ENCODE results near the gene UTP25.

DNA sequence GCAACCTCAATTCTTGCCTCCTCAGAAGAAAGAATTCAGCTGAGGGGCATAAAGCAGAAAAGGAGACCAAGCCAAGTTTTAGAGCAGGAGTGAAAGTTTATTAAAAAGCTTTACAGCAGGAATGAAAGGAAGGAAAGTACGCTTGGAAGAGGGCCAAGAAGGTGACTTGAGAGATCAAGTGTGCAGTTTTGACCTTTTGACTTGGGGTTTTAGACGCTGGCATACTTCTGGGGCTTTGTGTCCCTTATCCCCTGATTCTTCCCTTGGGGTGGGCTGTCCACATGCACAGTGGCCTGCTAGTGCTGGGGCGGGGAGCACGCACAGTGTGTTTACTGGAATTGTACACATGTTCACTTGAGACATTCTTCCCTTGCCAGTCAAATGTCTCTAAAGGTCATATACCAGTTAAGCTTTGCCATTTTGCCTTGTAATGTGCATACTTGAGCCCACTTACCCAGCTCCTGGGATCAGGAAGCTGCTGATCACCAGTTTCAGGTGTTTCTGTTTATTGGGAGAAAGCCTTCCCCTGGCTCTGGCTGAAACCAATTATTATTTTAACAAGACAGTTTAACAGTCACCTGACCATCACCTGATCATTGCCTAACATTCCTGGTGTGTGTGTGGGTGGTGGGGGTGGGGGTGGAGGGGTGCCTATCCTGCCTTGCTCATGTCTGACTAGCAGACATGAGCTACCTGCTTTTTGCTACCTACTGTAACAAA is 36.2 kb downstream of the UTP25 start:
- TF ChIP-seq, protein P1, sequence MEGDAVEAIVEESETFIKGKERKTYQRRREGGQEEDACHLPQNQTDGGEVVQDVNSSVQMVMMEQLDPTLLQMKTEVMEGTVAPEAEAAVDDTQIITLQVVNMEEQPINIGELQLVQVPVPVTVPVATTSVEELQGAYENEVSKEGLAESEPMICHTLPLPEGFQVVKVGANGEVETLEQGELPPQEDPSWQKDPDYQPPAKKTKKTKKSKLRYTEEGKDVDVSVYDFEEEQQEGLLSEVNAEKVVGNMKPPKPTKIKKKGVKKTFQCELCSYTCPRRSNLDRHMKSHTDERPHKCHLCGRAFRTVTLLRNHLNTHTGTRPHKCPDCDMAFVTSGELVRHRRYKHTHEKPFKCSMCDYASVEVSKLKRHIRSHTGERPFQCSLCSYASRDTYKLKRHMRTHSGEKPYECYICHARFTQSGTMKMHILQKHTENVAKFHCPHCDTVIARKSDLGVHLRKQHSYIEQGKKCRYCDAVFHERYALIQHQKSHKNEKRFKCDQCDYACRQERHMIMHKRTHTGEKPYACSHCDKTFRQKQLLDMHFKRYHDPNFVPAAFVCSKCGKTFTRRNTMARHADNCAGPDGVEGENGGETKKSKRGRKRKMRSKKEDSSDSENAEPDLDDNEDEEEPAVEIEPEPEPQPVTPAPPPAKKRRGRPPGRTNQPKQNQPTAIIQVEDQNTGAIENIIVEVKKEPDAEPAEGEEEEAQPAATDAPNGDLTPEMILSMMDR (IDR thresholded peaks at IDR 0.05): no peak
- no peak for TF ChIP-seq POLR2A (IDR thresholded peaks at IDR 0.05)
